Pancreas (tissue), 10 donors: ENCODE results near the gene MYO9A. TPM values are rescaled to one million over a fixed set of nuclear protein-coding genes. Genes with fewer than 3 reads are reported as not detected.

Experiments used
- ATAC-seq, 4 donors: fragments of 200-7000 bp; cut with Tn5 transposase; one replicate each; pipeline versions ENCODE4 v1.8.0 to v1.9.1; 2020; ENCODE audit warnings: mild to moderate bottlenecking in 4 of 4, moderate library complexity in 4 of 4
- DNase-seq, 6 donors: peaks; one replicate each; pipeline ENCODE4 v3.0.0-alpha.2; 2020
- FAIRE-seq: peaks from 2 replicates; lab custom pipeline; 2012; peaks lifted over from hg19 to GRCh38; lab: Jason Lieb, UNC
- H3K27ac ChIP-seq, 4 donors: fragments of 200-600 bp; sonication (generic); 1 replicate in 3 of 4; 2 replicates in 1 of 4; pipeline versions ENCODE4 v1.5.0 to v1.8.0; 2020
- H3K27me3 ChIP-seq, 4 donors: fragments of 200-600 bp; one replicate each; pipeline ENCODE4 v1.8.0; 2021
- H3K36me3 ChIP-seq, 3 donors: fragments of 200-600 bp; sonication (generic) in 1 of 3; one replicate each; pipeline versions ENCODE4 v1.5.0 to v1.8.0; 2020 to 2021
- H3K4me1 ChIP-seq, 3 donors: fragments of 200-600 bp; one replicate each; pipeline ENCODE4 v1.8.0; 2021
- H3K4me3 ChIP-seq, 4 donors: fragments of 200-600 bp; sonication (generic) in 2 of 4; one replicate each; pipeline versions ENCODE4 v1.5.0 to v1.8.0; 2020 to 2021
- H3K9me3 ChIP-seq, 4 donors: fragments of 200-600 bp; one replicate each; pipeline ENCODE4 v1.8.0; 2021
- CTCF ChIP-seq, 4 donors: fragments of 200-600 bp; sonication (generic) in 3 of 4; IDR thresholded peaks; one replicate each; pipeline versions ENCODE4 v1.5.0 to v1.8.0; 2021; ENCODE audit warnings: antibody characterized with exemption in 4 of 4
- WGBS, 2 donors: extraction: QIAGEN DNeasy Blood & Tissue Kit; methylation state at CpG; one replicate each; pipeline ENCODE4 v1.1.7; 2013; 5-methylcytosine and 5-hydroxymethylcytosine counted together
- intact Hi-C, 3 donors: fragments of 100-400 bp; cut with DNase I; formaldehyde crosslinking; loops; one replicate each; pipeline versions ENCODE4 v1.11.1 to v1.14.2; 2022
- polyA plus RNA-seq, 2 donors: library from polyadenylated mRNA; stranded (reverse); fragments of 200-250 nt; gene quantifications; one replicate each; pipeline ENCODE4 v1.2.3, GENCODE V29; 2013
- total RNA-seq, 6 donors: library from RNA; stranded (reverse); fragmentation: NEBNext Ultra II Directional in 4 of 6; extraction: Animal tissue kit (Norgen Biotek cat#: 25700) in 4 of 6; gene quantifications; one replicate each; pipeline versions ENCODE4 v1.2.1 to v1.2.4, GENCODE V29; 2021 to 2023
- donor health status: healthy with polysubstance abuse.
- donor health status: DM: no; HTN: no; CAD: no; lungs with moderate emphysema.
- donor health status: DM: no; HTN: no; CAD: no.
- donor health status: control.
- donor health status: control.
- donor health status: Bipolar disorder and iron deficiency.
- donor health status: DM: yes; HTN: yes; CAD: no.
- donor health status: DM: no; HTN: no; CAD: no.
- donor health status: DM: no; HTN: no; CAD: no.
- donor health status: DM: yes; HTN: yes; CAD: no.

The MYO9A gene
- total and polyA plus RNA-seq, 8 donors, result 1.2 to 21.0 (median 7.8) TPM

GRCh38 chr15:72116731-72117485 is 1.0 kb downstream of the MYO9A start:
- FAIRE-seq (no peak), ATAC-seq (peak in 3 of 4 donors; percentile 3 to 8 (median 4)), DNase-seq (peak in 5 of 6 donors; percentile 19 to 41 (median 37))
- peaks cover 4 to 10% (median 4%) of the 10 kb centered on the region in 3 donors for H3K4me1 ChIP-seq
- no peaks in the 10 kb centered on the region for H3K27me3 ChIP-seq
- intact Hi-C loops, result no loop called here
- no peaks in the 10 kb centered on the region for H3K9me3 ChIP-seq
- H3K36me3 ChIP-seq, result no peaks in the 10 kb centered on the region
- no peak for TF ChIP-seq CTCF (IDR thresholded peaks at IDR 0.05)
- 1 to 2% methylated on average over 24 of the region's 24 CpGs for WGBS, 2 donors
- H3K27ac ChIP-seq, result peak overlapping the region in 3 of 4 donors; percentile 62 to 95 (median 91)
- peak overlapping the region; percentile 88 to 96 (median 90) for H3K4me3 ChIP-seq

- ATAC-seq (no peak), DNase-seq (no peak), FAIRE-seq (no peak)
- no peak overlapping the region for H3K4me3 ChIP-seq
- WGBS, 2 donors, result 69 to 76% methylated on average over 4 of the region's 4 CpGs
- TF ChIP-seq CTCF (IDR thresholded peaks at IDR 0.05), result no peak
- peaks cover 0 to 5% (median 0%) of the 10 kb centered on the region in 3 donors for H3K4me1 ChIP-seq
- H3K27me3 ChIP-seq, result no peaks in the 10 kb centered on the region
- H3K36me3 ChIP-seq, result no peaks in the 10 kb centered on the region
- intact Hi-C loops, result no loop called here
- H3K27ac ChIP-seq, result no peak overlapping the region
- no peaks in the 10 kb centered on the region for H3K9me3 ChIP-seq
These were observed 4.5 kb downstream of the MYO9A start for GRCh38 chr15:72113347-72114031.

GRCh38 chr15:72112805-72113204 is 5.1 kb downstream of the MYO9A start:
- FAIRE-seq, result no peak
- TF ChIP-seq CTCF (IDR thresholded peaks at IDR 0.05), result no peak
- H3K4me1 ChIP-seq, result peaks cover 0 to 5% (median 0%) of the 10 kb centered on the region in 3 donors
- H3K9me3 ChIP-seq, result no peaks in the 10 kb centered on the region
- no peak overlapping the region for H3K4me3 ChIP-seq
- ATAC-seq, result no peak
- no peaks in the 10 kb centered on the region for H3K27me3 ChIP-seq
- DNase-seq, result no peak
- intact Hi-C loops, result no loop called here
- H3K27ac ChIP-seq, result no peak overlapping the region
- H3K36me3 ChIP-seq, result no peaks in the 10 kb centered on the region

GRCh38 chr15:72112116-72112515 is 5.8 kb downstream of the MYO9A start:
- FAIRE-seq (no peak), ATAC-seq (no peak), DNase-seq (no peak)
- intact Hi-C loops, result no loop called here
- Histone ChIP-seq H3K36me3 (no peaks in the 10 kb centered on the region), H3K9me3 (no peaks in the 10 kb centered on the region), H3K27me3 (no peaks in the 10 kb centered on the region), H3K4me1 (peaks cover 0 to 5% (median 0%) of the 10 kb centered on the region in 3 donors), H3K4me3 (no peak overlapping the region), H3K27ac (no peak overlapping the region)
- TF ChIP-seq CTCF (IDR thresholded peaks at IDR 0.05), result no peak
- 87 to 92% methylated on average over 2 of the region's 2 CpGs for WGBS, 2 donors
